ENCODE measurements around the gene ZNF80.

ZNF80 gene

GRCh38 chr3:114206342-114206741 lies 31.0 kb downstream of the ZNF80 start:
- no peak overlapping the region for H3K4me3 ChIP-seq (ENCODE audit: low read length)
- no peaks in the 10 kb centered on the region for H3K4me1 ChIP-seq (ENCODE audit: insufficient read depth, low read length)
- H3K9ac ChIP-seq (ENCODE audit: low read depth, low read length): no peak overlapping the region
- no peaks in the 10 kb centered on the region for H3K27me3 ChIP-seq (ENCODE audit: insufficient read depth, low read length)
- H3K9me3 ChIP-seq (ENCODE audit: insufficient read depth, low read depth, low read length): no peaks in the 10 kb centered on the region
- H3K36me3 ChIP-seq (ENCODE audit: insufficient read depth, low read length): no peaks in the 10 kb centered on the region
- no peak overlapping the region for H3K27ac ChIP-seq (ENCODE audit: low read depth, low read length)
- 100% methylated on average over 2 of the region's 3 CpGs for WGBS

- Histone ChIP-seq H3K27me3 (ENCODE audit: insufficient read depth, low read length) (no peaks in the 10 kb centered on the region), H3K9me3 (ENCODE audit: insufficient read depth, low read depth, low read length) (no peaks in the 10 kb centered on the region), H3K4me1 (ENCODE audit: insufficient read depth, low read length) (no peaks in the 10 kb centered on the region), H3K27ac (ENCODE audit: low read depth, low read length) (no peak overlapping the region), H3K4me3 (ENCODE audit: low read length) (no peak overlapping the region), H3K36me3 (ENCODE audit: insufficient read depth, low read length) (no peaks in the 10 kb centered on the region), H3K9ac (ENCODE audit: low read depth, low read length) (no peak overlapping the region)
- WGBS: 88% methylated on average over 2 of the region's 2 CpGs
Observed at GRCh38 chr3:114205541-114205940, 31.8 kb downstream of the ZNF80 start.

- H3K4me1 ChIP-seq (ENCODE audit: insufficient read depth, low read length): 0 out of 2 replicates have a peak, but pooled peaks cover 3% of the 10 kb centered on the region
- no peaks in the 10 kb centered on the region for H3K9me3 ChIP-seq (ENCODE audit: insufficient read depth, low read depth, low read length)
- no peak overlapping the region for H3K4me3 ChIP-seq (ENCODE audit: low read length)
- no peaks in the 10 kb centered on the region for H3K36me3 ChIP-seq (ENCODE audit: insufficient read depth, low read length)
- H3K27ac ChIP-seq (ENCODE audit: low read depth, low read length): no peak overlapping the region
- no peak overlapping the region for H3K9ac ChIP-seq (ENCODE audit: low read depth, low read length)
- WGBS: 64% methylated on average over 1 of the region's 1 CpG
- no peaks in the 10 kb centered on the region for H3K27me3 ChIP-seq (ENCODE audit: insufficient read depth, low read length)
Observed at GRCh38 chr3:114194750-114195149, 42.6 kb downstream of the ZNF80 start.

- H3K4me3 ChIP-seq (ENCODE audit: low read length): no peak overlapping the region
- no peaks in the 10 kb centered on the region for H3K36me3 ChIP-seq (ENCODE audit: insufficient read depth, low read length)
- H3K27ac ChIP-seq (ENCODE audit: low read depth, low read length): no peak overlapping the region
- H3K9ac ChIP-seq (ENCODE audit: low read depth, low read length): no peak overlapping the region
- no peaks in the 10 kb centered on the region for H3K27me3 ChIP-seq (ENCODE audit: insufficient read depth, low read length)
- H3K4me1 ChIP-seq (ENCODE audit: insufficient read depth, low read length): 0 out of 2 replicates have a peak, but pooled peaks cover 3% of the 10 kb centered on the region
- H3K9me3 ChIP-seq (ENCODE audit: insufficient read depth, low read depth, low read length): no peaks in the 10 kb centered on the region
Observed at GRCh38 chr3:114192136-114192535, 45.2 kb downstream of the ZNF80 start.

GRCh38 chr3:114186501-114186900 lies 50.9 kb downstream of the ZNF80 start:
- Histone ChIP-seq H3K9me3 (ENCODE audit: insufficient read depth, low read depth, low read length) (peaks cover 17% of the 10 kb centered on the region), H3K36me3 (ENCODE audit: insufficient read depth, low read length) (no peaks in the 10 kb centered on the region), H3K4me1 (ENCODE audit: insufficient read depth, low read length) (no peaks in the 10 kb centered on the region), H3K27me3 (ENCODE audit: insufficient read depth, low read length) (no peaks in the 10 kb centered on the region), H3K27ac (ENCODE audit: low read depth, low read length) (no peak overlapping the region), H3K9ac (ENCODE audit: low read depth, low read length) (no peak overlapping the region), H3K4me3 (ENCODE audit: low read length) (no peak overlapping the region)

Data from HUES64 (cell line).